NCI-H748 (cell line): ENCODE results near the gene TMTC1.

ENCODE experiments used
- DNase-seq: peaks from one replicate; lab custom pipeline; 2025; ENCODE audit not compliant: unreplicated experiment; lab: John Stamatoyannopoulos, UW

Gene TMTC1

DNA sequence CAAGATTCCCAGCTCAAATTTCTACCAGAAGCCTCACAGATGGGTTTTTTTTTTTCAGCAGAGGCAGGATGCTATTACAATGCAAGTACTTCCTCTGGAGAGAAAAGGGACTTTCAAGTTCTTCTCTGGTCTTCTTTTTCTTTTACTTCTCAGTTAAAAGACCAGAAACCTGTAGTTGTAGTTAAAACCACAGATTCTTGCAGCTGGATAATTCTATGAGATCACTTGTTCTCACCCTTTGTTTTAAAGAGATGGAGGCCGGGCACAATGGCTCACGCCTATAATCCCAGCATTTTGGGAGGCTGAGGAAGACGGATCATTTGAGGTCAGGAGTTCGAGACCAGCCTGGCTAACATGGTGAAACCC is 238.7 kb downstream of the TMTC1 start:
- DNase-seq, result no peak

DNA sequence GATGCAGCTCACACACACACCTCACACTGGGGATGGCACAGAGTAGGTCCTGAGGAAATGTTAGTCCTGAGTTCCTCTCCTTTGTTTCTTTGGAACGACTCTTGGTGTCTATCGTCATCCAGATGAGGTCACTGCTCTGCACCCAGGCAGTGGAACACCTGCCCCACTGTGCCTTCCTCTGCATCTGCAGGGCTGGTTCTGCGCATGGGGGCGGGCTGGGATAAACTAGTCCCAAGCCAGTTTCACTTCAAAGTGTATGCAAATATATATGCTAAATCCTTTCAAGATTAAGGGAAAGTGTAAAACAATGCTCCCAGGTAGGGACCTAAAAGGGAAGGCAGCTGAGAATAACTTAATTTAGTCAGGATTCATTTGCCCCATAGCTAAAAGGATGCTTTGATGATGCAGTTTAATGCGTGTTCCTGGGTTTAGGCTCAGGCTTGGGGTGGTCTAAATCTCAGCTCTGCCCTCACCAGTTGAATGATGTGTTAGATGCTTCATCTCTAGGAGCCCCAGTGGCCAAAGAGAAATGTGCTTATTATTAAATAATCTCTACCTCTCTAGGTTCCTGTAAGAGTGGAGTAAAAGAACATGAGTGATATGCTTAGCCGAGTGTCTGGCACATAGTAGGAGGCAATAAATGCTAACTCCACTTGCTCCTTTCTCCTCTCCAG is 239.2 kb downstream of the TMTC1 start:
- no peak for DNase-seq

GRCh38 chr12:29543036-29543435 is 240.7 kb downstream of the TMTC1 start:
- DNase-seq, result no peak

GRCh38 chr12:29537298-29537697 is 246.4 kb downstream of the TMTC1 start:
- no peak for DNase-seq

DNA sequence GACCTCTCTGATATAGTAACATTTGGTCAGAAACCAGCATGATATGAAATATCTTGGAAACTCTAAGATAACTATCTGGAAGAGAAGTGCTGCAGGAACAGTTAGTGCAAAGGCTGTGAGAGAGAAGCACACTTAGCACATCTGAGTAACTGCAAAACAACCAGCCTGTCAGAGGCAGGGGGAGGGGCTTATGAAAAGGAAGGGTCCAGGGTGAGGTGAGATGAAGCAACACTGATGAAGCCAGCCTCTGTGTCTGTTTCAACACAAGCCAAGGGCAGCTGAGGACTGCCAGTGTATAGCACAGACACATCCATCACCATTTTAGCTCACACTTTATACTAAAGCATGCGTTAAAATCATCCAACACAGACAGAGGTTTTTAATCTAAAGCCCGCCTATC is 248.8 kb downstream of the TMTC1 start:
- DNase-seq, result no peak

DNA sequence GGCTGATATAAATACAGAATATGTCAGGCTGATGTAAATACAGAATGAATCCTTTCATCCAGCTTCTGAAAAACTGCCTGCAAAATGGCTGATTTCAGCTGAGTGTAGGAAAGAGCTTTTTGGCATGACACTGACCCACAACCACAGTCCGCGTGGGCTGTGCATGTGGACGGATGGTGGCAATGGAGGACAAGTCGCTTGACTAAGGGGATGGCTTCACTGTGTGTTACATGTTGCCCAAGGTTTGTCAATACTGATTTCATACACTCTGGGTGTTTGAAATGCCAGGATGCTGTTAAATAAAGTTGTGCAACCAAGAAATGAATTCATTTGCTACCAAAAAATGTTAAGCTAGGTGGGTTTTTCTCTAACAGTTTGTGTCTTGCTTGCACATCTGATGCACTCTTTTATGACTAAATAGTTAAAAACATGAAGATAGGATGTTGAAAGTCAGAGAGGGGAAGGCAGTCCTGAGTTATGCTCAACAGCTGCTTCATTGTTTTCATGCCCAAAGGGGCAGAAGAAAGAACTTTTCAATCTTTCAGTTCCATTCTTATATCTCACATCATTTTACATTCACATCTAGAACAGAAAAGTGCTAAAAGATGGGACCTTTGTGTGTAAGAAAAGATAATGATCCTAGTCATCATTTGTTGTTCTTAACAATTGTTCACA is 249.8 kb downstream of the TMTC1 start:
- no peak for DNase-seq

- no peak for DNase-seq
Measured at GRCh38 chr12:29531471-29531870, 252.3 kb downstream of the TMTC1 start.

DNA sequence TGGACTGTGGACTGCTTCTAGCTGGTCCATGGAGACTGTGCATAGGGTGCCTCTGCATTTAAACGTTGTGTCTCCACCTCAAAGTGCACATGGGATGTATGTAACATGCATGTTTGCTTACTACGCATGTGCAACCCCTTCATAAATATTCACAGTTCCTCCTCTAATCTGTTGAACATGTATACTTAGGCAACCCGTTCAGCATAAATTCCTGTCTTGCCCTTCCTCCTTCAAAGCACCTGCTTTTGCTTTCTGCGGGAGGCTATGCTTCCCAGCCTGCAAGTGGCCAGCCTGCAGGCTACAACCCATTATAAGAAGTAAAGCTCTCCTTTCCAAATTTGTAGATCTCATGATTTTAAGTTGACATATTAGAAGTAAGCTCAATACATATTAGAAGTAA is 253.3 kb downstream of the TMTC1 start:
- no peak for DNase-seq

- DNase-seq, result no peak
Measured at GRCh38 chr12:29528161-29528560, 255.6 kb downstream of the TMTC1 start.

- no peak for DNase-seq
Measured at GRCh38 chr12:29521951-29522350, 261.8 kb downstream of the TMTC1 start.

GRCh38 chr12:29519585-29520182 is 264.1 kb downstream of the TMTC1 start:
- peak; percentile 2 for DNase-seq

DNA sequence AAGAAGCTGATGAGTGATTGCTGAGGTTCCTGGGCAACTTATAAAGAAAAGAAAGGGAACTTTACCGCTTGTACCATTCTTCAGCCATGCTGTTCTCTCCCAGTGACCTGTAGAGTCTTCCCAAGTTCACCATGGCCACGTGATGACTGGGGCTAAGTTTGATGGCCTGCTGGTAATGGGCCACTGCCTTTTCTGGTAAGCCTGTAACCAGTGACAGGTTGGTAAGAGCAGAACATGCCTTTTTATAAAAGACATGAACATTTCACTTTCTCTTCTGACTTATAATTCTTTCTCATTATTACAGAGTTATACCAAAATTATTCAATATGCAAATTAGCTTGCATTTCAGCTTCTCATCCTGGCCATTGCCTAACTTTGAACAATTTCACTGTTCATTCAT is 265.3 kb downstream of the TMTC1 start:
- no peak for DNase-seq

DNA sequence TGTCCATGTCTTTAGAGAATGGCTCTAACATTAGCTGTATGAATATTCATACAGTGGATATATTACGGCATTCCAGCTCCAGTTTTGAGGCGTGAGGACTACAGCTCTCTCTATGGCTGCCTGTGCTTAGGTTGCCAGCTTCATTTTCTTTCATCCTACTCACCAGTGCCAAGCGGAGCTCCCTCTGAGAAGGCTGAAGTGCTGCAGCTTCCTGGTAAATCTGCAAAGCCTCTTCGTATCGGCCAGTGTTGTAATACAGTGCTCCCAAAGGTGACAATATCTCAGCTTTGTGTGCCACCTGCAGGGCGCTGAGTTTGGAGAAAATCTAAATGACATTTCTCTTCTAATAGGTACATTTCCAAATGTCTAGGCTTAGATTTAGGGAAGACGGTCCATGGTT is 266.5 kb downstream of the TMTC1 start:
- peak; percentile 11 for DNase-seq

- no peak for DNase-seq
Measured at GRCh38 chr12:29516431-29516875, 267.3 kb downstream of the TMTC1 start.

DNA sequence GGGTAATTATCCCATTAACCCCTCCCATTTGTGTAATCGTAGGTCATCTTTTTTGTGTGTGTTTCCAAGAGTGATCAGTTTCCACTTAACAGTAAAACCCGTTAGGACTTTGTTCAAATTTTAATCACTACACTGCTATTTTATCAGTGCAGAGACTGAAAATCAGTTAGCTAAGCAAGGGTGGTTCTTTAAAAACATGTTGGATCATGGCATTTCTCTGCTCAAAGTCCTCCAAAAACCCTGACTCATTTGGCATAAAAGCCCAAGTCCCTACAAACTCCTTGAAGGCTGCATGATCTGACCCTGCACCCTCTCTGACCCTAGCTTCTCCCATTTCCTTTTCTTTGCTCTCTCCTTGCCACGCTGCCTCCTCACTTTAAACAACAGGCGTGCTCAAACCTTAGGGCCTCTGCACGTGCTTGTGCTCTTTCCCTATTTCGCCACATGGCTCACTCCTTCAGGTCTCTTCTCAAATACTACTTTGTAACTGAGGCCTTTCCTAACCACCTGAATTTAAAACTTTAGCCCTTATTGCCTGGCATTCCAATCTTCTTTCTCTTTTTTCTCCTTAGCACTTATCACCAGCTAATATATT is 273.1 kb downstream of the TMTC1 start:
- DNase-seq, result peak; percentile 67

DNA sequence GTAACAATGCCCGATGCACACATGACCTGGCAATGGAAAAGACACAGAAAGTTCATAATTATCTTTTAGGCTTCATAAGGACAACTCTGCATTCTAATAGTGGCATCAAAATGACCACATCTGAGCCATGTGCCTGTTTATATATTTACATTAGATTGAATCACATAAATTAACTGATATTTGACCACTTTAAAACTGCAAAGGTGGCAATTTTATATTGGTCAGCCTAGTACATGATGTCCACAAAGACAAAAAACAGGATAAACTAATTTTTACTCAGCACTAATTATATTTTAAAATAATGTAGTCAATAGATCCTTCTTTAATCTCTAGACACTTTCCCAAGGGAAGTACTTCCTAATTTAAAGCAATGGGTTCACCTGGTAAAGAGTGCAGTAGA is 274.2 kb downstream of the TMTC1 start:
- DNase-seq, result no peak

GRCh38 chr12:29508949-29509348 is 274.8 kb downstream of the TMTC1 start:
- DNase-seq, result no peak

DNA sequence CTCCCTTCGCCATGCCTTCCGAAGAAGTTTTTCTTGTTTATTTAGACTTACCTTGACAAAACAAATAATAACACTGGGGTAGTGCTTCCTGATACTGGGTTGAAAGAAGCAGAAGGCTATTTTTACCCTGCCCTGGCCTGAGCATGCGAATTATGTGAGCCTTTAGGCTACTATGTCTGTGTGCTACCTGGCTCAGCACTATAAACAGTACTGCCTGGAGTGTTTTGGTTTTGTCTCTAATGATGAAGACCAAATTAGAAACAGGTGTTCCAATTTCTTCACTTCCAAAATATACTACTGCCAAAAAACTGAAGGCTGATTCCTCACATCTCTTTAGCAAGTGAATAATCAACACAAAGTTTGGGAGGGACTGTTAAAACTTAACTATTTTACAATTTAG is 278.6 kb downstream of the TMTC1 start:
- DNase-seq, result no peak

- no peak for DNase-seq
Measured at GRCh38 chr12:29503283-29503682, 280.5 kb downstream of the TMTC1 start.

DNA sequence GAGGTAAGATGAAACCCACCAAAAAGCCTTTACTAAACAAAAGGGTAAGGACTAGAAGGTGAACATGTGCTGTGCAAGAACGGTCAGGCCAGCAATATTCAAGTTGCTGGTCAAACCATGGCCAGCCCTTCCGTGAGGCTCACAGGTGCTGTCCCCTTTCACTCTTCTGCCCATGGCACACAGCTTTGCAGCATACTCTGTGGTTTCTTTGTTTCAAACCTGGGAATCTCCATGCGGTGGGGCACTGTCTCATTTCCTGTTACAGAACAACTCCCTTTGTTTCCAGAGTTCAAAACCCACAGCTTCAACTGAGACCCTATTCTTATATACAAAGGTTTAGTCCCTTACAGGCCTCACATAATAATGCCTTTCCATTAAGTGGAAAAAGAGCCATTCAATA is 284.5 kb downstream of the TMTC1 start:
- DNase-seq, result no peak

DNA sequence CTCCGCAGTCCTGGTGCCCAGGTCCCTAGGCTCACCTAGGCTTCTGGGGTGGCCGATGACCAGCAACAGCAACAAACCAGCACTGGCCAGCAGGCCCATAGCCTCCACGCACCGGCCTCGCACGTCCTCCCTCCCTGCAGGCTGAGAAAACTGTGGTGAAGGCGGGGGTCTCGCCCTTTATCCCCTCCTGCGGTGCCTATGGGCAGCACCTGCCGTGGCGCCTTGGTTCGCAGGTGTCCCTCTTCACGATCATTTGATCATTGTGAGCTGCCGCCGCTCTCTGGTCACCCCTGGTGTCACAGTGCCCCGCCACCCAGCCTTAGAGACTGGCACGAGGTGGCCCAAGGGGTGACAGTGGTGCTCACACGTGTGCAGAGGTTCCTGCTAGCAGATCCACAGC is 286.2 kb downstream of the TMTC1 start, which contains the start of gene OVCH1:
Gene OVCH1 (minus strand): TSS at position 99 of the 400 bp plus-strand sequence. CDS start 0 bp downstream, at position 99.
- DNase-seq, result no peak

DNA sequence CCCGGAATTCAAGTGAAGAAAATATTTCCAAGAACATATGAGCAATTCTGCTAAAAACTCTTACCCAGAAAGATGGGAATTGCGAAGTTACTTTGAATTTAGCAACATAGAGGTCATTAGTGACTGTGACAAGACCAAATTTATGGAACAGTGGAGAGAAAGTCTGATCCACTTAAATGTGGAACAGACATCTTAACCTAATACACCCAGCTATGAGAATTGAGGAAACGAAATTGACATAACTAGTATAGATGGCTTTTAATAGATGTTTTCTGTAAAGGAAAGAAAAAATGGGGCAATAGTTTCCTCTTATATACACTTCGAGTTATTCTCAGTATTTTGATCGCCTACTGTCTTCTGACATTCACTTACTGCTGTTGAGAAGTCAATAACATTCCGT is 290.9 kb downstream of the TMTC1 start:
- DNase-seq, result no peak
